Endodermal cell (in vitro differentiated cells): ENCODE results near the gene MALRD1. TPM values are rescaled to one million over a fixed set of nuclear protein-coding genes. Genes with fewer than 3 reads are reported as not detected.

Experiments
- DNase-seq: peaks from one replicate; pipeline ENCODE4 v3.0.0-alpha.2; 2017
- H3K27ac ChIP-seq: 2 replicates; pipeline ENCODE4 v1.5.1; 2013; ENCODE audit warnings: mild to moderate bottlenecking, low read depth, low read length, moderate library complexity
- H3K27me3 ChIP-seq: 2 replicates; pipeline ENCODE4 v1.6.1; 2013; ENCODE audit warnings: mild to moderate bottlenecking, low read length, moderate library complexity; ENCODE audit not compliant: insufficient read depth, control insufficient read depth, poor library complexity, severe bottlenecking
- H3K36me3 ChIP-seq: 2 replicates; pipeline ENCODE4 v1.7.0; 2013; ENCODE audit warnings: mild to moderate bottlenecking, low read length, moderate library complexity; ENCODE audit not compliant: control insufficient read depth, insufficient read depth
- H3K4me1 ChIP-seq: one replicate; pipeline ENCODE4 v1.7.0; 2013; ENCODE audit warnings: low read length; ENCODE audit not compliant: control insufficient read depth, insufficient read depth
- H3K4me3 ChIP-seq: 2 replicates; pipeline ENCODE4 v1.5.1; 2013; ENCODE audit warnings: mild to moderate bottlenecking, low read length, moderate library complexity
- H3K9ac ChIP-seq: 2 replicates; pipeline ENCODE4 v1.6.1; 2013; ENCODE audit warnings: mild to moderate bottlenecking, low read length, moderate library complexity; ENCODE audit not compliant: poor library complexity, severe bottlenecking; ENCODE audit errors: extremely low read depth
- H3K9me3 ChIP-seq: 2 replicates; pipeline ENCODE4 v1.6.1; 2013; ENCODE audit warnings: mild to moderate bottlenecking, low read length, moderate library complexity; ENCODE audit not compliant: control insufficient read depth
- H3K27ac Mint-ChIP-seq: 2 replicates; pipeline ENCODE4 v1.8.0; 2020; ENCODE audit warnings: mixed read lengths
- H3K27me3 Mint-ChIP-seq: 2 replicates; pipeline ENCODE4 v1.8.0; 2021; ENCODE audit warnings: mild to moderate bottlenecking, mixed read lengths; ENCODE audit not compliant: insufficient read depth
- H3K36me3 Mint-ChIP-seq: 2 replicates; pipeline ENCODE4 v1.8.0; 2020; ENCODE audit warnings: low read depth, mixed read lengths
- H3K4me1 Mint-ChIP-seq: 2 replicates; pipeline ENCODE4 v1.8.0; 2020; ENCODE audit warnings: mixed read lengths
- H3K4me3 Mint-ChIP-seq: 2 replicates; pipeline ENCODE4 v1.8.0; 2020; ENCODE audit warnings: mild to moderate bottlenecking, moderate library complexity, mixed read lengths
- H3K9me3 Mint-ChIP-seq: 2 replicates; pipeline ENCODE4 v1.8.0; 2020; ENCODE audit warnings: mild to moderate bottlenecking, mixed read lengths
- WGBS, 2 experiments: methylation state at CpG; one replicate each; pipeline versions ENCODE4 v1.1.5 to v1.1.7; 2013; ENCODE audit warnings: missing lambda C conversion rate in 2 of 2, mixed read lengths in 1 of 2; ENCODE audit not compliant: insufficient coverage in 1 of 2, insufficient read length in 1 of 2; 5-methylcytosine and 5-hydroxymethylcytosine counted together
- total RNA-seq, 2 donors: library from RNA; stranded (reverse); fragmentation: NEBNext Ultra II Directional in 1 of 2; extraction: Animal tissue kit (Norgen Biotek cat#: 25700) in 1 of 2; gene quantifications; 2 replicates in 1 of 2; 3 replicates in 1 of 2; pipeline ENCODE4 v1.2.1, GENCODE V29; 2021
- TF ChIP-seq, protein P1 (sequence below): fragments of 200-600 bp; sonication (generic); conservative IDR thresholded peaks from 2 replicates; pipeline ENCODE4 v1.5.0; 2021; ENCODE audit warnings: antibody characterized with exemption, mild to moderate bottlenecking

The MALRD1 gene
- total RNA-seq, 2 donors from 2014 or later, result 0.64 to 1.5 TPM

DNA sequence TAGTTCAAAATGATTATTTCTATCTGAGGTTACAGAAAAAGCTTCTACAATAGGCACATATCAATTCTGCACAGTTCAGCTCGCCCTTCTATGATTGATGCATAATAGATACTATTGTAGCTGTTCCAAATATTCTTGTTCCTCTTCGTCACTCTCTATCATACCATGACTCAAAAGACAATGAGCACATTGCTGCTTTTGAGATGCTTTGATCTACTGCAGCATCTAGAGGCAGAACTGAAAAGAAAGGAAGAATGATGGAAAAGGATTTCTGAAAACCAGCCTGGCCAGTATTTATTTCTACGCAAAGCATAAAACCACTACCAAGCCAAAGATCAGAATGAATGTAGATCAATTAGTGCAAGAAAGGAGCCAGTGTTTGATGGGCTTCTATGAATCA lies 708.3 kb downstream of the MALRD1 start:
- H3K9ac ChIP-seq, result no peak overlapping the region
- Mint-ChIP-seq H3K27ac (no peak overlapping the region), H3K36me3 (no peaks in the 10 kb centered on the region), H3K4me3 (no peak overlapping the region), H3K4me1 (no peaks in the 10 kb centered on the region), H3K27me3 (no peaks in the 10 kb centered on the region), H3K9me3 (no peaks in the 10 kb centered on the region)
- no peak overlapping the region for H3K27ac ChIP-seq
- no peaks in the 10 kb centered on the region for H3K36me3 ChIP-seq
- no peaks in the 10 kb centered on the region for H3K9me3 ChIP-seq
- no peaks in the 10 kb centered on the region for H3K4me1 ChIP-seq
- 64% methylated on average over 2 of the region's 3 CpGs; no CpG with 5 or more reads in 1 of the 2 experiments for WGBS, 2 experiments
- H3K27me3 ChIP-seq, result no peaks in the 10 kb centered on the region
- no peak for DNase-seq
- TF ChIP-seq, protein P1, sequence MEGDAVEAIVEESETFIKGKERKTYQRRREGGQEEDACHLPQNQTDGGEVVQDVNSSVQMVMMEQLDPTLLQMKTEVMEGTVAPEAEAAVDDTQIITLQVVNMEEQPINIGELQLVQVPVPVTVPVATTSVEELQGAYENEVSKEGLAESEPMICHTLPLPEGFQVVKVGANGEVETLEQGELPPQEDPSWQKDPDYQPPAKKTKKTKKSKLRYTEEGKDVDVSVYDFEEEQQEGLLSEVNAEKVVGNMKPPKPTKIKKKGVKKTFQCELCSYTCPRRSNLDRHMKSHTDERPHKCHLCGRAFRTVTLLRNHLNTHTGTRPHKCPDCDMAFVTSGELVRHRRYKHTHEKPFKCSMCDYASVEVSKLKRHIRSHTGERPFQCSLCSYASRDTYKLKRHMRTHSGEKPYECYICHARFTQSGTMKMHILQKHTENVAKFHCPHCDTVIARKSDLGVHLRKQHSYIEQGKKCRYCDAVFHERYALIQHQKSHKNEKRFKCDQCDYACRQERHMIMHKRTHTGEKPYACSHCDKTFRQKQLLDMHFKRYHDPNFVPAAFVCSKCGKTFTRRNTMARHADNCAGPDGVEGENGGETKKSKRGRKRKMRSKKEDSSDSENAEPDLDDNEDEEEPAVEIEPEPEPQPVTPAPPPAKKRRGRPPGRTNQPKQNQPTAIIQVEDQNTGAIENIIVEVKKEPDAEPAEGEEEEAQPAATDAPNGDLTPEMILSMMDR, result no peak
- H3K4me3 ChIP-seq, result no peak overlapping the region

DNA sequence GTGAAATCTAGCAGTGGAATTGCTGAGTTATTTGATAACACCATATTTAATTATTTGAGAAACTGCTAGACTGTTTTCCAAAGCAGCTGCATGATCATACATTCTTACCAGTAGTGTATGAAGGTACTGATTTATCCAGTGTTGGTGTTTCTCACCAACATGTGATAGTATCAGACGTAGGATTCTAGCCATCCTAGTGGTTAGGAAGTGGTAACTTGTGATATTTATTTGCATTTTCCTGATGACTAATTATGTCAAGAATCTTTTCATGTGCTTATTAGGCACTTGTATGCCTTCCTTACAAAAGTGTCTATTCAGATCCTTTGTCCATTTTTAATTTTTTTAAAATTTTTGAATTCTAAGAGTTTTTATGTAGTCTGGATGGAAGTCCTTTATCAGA lies 713.4 kb downstream of the MALRD1 start:
- no peaks in the 10 kb centered on the region for H3K36me3 ChIP-seq
- no peak for DNase-seq
- H3K4me1 ChIP-seq, result no peaks in the 10 kb centered on the region
- H3K9ac ChIP-seq, result no peak overlapping the region
- H3K36me3 Mint-ChIP-seq, result no peaks in the 10 kb centered on the region
- TF ChIP-seq, protein P1, result no peak
- H3K9me3 Mint-ChIP-seq, result no peaks in the 10 kb centered on the region
- no peaks in the 10 kb centered on the region for H3K9me3 ChIP-seq
- no peak overlapping the region for H3K27ac Mint-ChIP-seq
- no peaks in the 10 kb centered on the region for H3K4me1 Mint-ChIP-seq
- H3K27me3 Mint-ChIP-seq, result no peaks in the 10 kb centered on the region
- H3K27ac ChIP-seq, result no peak overlapping the region
- H3K27me3 ChIP-seq, result no peaks in the 10 kb centered on the region
- H3K4me3 Mint-ChIP-seq, result no peak overlapping the region
- 60 to 83% methylated on average over 1 of the region's 1 CpG for WGBS, 2 experiments
- no peak overlapping the region for H3K4me3 ChIP-seq

DNA sequence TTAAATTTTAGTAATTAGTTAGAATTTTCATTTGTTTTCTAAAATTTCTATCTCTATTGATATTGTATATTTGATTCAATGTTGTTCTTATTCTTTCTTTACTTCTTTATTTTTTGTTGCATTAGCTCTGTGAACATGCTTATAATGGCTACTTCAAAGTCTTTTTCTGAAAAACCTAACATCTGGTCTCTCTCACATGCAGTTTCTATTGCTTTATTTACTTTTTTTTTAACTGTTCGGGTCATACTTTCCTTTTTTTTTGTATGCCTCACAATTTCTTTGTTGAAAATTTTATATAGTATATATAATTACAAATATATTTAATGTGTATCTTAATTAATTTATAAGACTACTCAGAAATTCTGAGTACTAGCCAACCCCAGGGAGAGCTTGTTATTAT lies 715.5 kb downstream of the MALRD1 start:
- H3K27ac Mint-ChIP-seq, result no peak overlapping the region
- TF ChIP-seq, protein P1, result no peak
- 86% methylated on average over 1 of the region's 1 CpG; no CpG with 5 or more reads in 1 of the 2 experiments for whole genome bisulfite sequencing, 2 experiments

More for the DNA sequence above, 715.5 kb downstream of the MALRD1 start:
- H3K4me3 ChIP-seq, result no peak overlapping the region
- H3K9me3 Mint-ChIP-seq, result no peaks in the 10 kb centered on the region
- H3K4me3 Mint-ChIP-seq, result no peak overlapping the region
- peaks cover 6% of the 10 kb centered on the region for H3K4me1 Mint-ChIP-seq
- peaks cover 4% of the 10 kb centered on the region for H3K4me1 ChIP-seq
- H3K27me3 Mint-ChIP-seq, result no peaks in the 10 kb centered on the region
- no peaks in the 10 kb centered on the region for H3K36me3 Mint-ChIP-seq
- H3K27me3 ChIP-seq, result no peaks in the 10 kb centered on the region
- no peak for DNase-seq
- no peak overlapping the region for H3K27ac ChIP-seq
- H3K9me3 ChIP-seq, result no peaks in the 10 kb centered on the region
- no peak overlapping the region for H3K9ac ChIP-seq
- no peaks in the 10 kb centered on the region for H3K36me3 ChIP-seq
